Measurements from ENCODE around the gene ARID4B.

DNA sequence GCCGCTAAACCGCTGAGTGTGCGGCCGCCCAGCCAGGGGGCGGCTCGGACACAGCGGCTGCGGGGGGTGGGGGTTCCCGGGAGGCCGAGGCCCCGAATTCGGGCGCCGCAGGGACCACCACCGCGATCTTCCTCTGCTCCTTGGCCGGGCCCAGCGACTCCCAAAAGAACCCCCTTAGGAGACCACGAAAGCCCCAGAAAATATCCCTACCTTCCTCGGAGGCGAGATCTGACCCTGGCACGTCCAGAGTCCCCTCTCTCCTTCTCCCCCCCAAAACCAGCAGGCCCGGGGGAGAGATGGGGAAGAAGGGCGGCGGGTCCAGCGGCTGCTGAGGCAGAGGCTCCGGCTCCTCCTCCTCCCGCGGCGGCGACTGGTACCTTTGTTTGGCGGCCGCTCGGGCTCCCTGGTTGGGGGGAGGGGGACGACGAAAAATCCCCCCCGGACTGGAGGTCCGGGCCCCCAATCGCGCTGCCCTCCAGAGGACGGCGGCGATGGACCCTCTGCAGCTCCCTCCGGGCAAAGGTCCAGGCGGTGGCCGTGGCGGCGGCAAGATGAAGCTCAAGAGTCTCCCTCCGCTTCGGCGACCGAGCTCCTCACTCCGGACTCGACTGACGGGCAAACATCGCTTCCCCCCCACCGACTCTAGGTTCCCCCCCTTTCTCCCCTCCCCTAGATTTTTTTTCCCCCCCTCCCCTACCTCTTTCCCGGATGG is at the start of gene ARID4B:
- TF ChIP-seq, protein P1, sequence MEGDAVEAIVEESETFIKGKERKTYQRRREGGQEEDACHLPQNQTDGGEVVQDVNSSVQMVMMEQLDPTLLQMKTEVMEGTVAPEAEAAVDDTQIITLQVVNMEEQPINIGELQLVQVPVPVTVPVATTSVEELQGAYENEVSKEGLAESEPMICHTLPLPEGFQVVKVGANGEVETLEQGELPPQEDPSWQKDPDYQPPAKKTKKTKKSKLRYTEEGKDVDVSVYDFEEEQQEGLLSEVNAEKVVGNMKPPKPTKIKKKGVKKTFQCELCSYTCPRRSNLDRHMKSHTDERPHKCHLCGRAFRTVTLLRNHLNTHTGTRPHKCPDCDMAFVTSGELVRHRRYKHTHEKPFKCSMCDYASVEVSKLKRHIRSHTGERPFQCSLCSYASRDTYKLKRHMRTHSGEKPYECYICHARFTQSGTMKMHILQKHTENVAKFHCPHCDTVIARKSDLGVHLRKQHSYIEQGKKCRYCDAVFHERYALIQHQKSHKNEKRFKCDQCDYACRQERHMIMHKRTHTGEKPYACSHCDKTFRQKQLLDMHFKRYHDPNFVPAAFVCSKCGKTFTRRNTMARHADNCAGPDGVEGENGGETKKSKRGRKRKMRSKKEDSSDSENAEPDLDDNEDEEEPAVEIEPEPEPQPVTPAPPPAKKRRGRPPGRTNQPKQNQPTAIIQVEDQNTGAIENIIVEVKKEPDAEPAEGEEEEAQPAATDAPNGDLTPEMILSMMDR (IDR thresholded peaks at IDR 0.05) = no peak
- no peak for TF ChIP-seq ZFX (IDR thresholded peaks at IDR 0.05; ENCODE audit: borderline replicate concordance)
